GM23338 (cell line): ENCODE measurements around the gene COL8A1. TPM values are rescaled to one million over a fixed set of nuclear protein-coding genes. Genes with fewer than 3 reads are reported as not detected.

Source experiments
- ATAC-seq: fragments of 200-7000 bp; cut with Tn5 transposase; 3 replicates; pipeline ENCODE4 v1.9.1; 2020
- DNase-seq: peaks from one replicate; pipeline ENCODE4 v3.0.0-alpha.2; 2015; ENCODE audit warnings: low spot score
- H2AFZ ChIP-seq: fragments of 200-600 bp; sonication (generic); 2 replicates; pipeline ENCODE4 v1.8.0; 2016; ENCODE audit warnings: antibody characterized with exemption, mild to moderate bottlenecking, moderate library complexity
- H3F3A ChIP-seq: fragments of 200-600 bp; sonication (generic); replicated peaks from 2 replicates; pipeline ENCODE4 v1.8.0; 2017; ENCODE audit warnings: antibody characterized with exemption, mixed run types, low read depth
- H3K27ac ChIP-seq: fragments of 200-600 bp; sonication (generic); 2 replicates; pipeline ENCODE4 v1.6.1; 2016; ENCODE audit warnings: low read depth
- H3K27me3 ChIP-seq: fragments of 200-600 bp; sonication (generic); 2 replicates; pipeline ENCODE4 v1.8.0; 2016; ENCODE audit warnings: mild to moderate bottlenecking, mixed run types, moderate library complexity; ENCODE audit not compliant: insufficient read depth
- H3K36me3 ChIP-seq: fragments of 200-600 bp; sonication (generic); 2 replicates; pipeline ENCODE4 v1.8.0; 2016; ENCODE audit warnings: mild to moderate bottlenecking; ENCODE audit not compliant: insufficient read depth
- H3K4me1 ChIP-seq: fragments of 200-600 bp; sonication (generic); 2 replicates; pipeline ENCODE4 v1.8.0; 2016; ENCODE audit warnings: mild to moderate bottlenecking, moderate library complexity; ENCODE audit not compliant: insufficient read depth
- H3K4me2 ChIP-seq: fragments of 200-600 bp; sonication (generic); 2 replicates; pipeline ENCODE4 v1.7.1; 2017; ENCODE audit warnings: mixed run types
- H3K4me3 ChIP-seq: fragments of 200-600 bp; sonication (generic); 2 replicates; pipeline ENCODE4 v1.6.1; 2016; ENCODE audit warnings: mixed run types
- H3K79me2 ChIP-seq: fragments of 200-600 bp; sonication (generic); replicated peaks from 2 replicates; pipeline ENCODE4 v1.8.0; 2017; ENCODE audit warnings: mild to moderate bottlenecking; ENCODE audit not compliant: insufficient read depth
- H3K9me2 ChIP-seq: fragments of 200-600 bp; sonication (generic); 2 replicates; pipeline ENCODE4 v1.8.0; 2017; ENCODE audit not compliant: insufficient read depth
- H4K20me1 ChIP-seq: fragments of 200-600 bp; sonication (generic); replicated peaks from 2 replicates; pipeline ENCODE4 v1.8.0; 2017; ENCODE audit warnings: mild to moderate bottlenecking; ENCODE audit not compliant: insufficient read depth
- H3K27ac Mint-ChIP-seq: 2 replicates; pipeline ENCODE4 v1.8.0; 2020; ENCODE audit warnings: inconsistent platforms, mild to moderate bottlenecking, moderate library complexity, mixed read lengths
- H3K27me3 Mint-ChIP-seq: 3 replicates; pipeline ENCODE4 v1.8.0; 2022; ENCODE audit warnings: low read depth, mild to moderate bottlenecking, moderate library complexity, mixed read lengths, inconsistent platforms; ENCODE audit not compliant: insufficient read depth, poor library complexity
- H3K36me3 Mint-ChIP-seq: 3 replicates; pipeline ENCODE4 v1.8.0; 2021; ENCODE audit warnings: low read depth, mild to moderate bottlenecking, inconsistent platforms, moderate library complexity, mixed read lengths
- H3K4me1 Mint-ChIP-seq: 3 replicates; pipeline ENCODE4 v1.8.0; 2020; ENCODE audit warnings: mild to moderate bottlenecking, inconsistent platforms, mixed read lengths
- H3K4me3 Mint-ChIP-seq: 3 replicates; pipeline ENCODE4 v1.8.0; 2021; ENCODE audit warnings: moderate library complexity, mild to moderate bottlenecking, inconsistent platforms, mixed read lengths
- H3K9me3 Mint-ChIP-seq: 3 replicates; pipeline ENCODE4 v1.8.0; 2020; ENCODE audit warnings: moderate library complexity, mild to moderate bottlenecking, inconsistent platforms, mixed read lengths
- EZH2 ChIP-seq: fragments of 200-600 bp; sonication (generic); IDR thresholded peaks from one replicate; pipeline ENCODE4 v1.8.0; 2017; ENCODE audit warnings: antibody characterized with exemption, mild to moderate bottlenecking, low read depth; ENCODE audit not compliant: unreplicated experiment
- EZH2phosphoT487 ChIP-seq: fragments of 200-600 bp; sonication (generic); IDR thresholded peaks from one replicate; pipeline ENCODE4 v1.8.1; 2018; ENCODE audit warnings: antibody characterized with exemption; ENCODE audit not compliant: unreplicated experiment
- JUNB ChIP-seq: IDR thresholded peaks from one replicate; pipeline ENCODE4 v1.6.1; 2016; ENCODE audit warnings: antibody characterized with exemption; ENCODE audit not compliant: unreplicated experiment
- NANOG ChIP-seq: IDR thresholded peaks from 2 replicates; pipeline ENCODE4 v1.6.1; 2016; ENCODE audit warnings: antibody characterized with exemption, borderline replicate concordance
- POLR2AphosphoS5 ChIP-seq: IDR thresholded peaks from 2 replicates; pipeline ENCODE4 v1.6.1; 2016; ENCODE audit warnings: antibody characterized with exemption, low read depth
- STAT1 ChIP-seq: IDR thresholded peaks from one replicate; pipeline ENCODE4 v1.6.1; 2016; ENCODE audit warnings: antibody characterized with exemption; ENCODE audit not compliant: unreplicated experiment
- ZNF331 ChIP-seq: fragments of 250-450 bp; sonication (Bioruptor Pico); IDR thresholded peaks from 2 replicates; pipeline ENCODE4 v1.5.0; 2020; ENCODE audit warnings: low read depth, mild to moderate bottlenecking, moderate library complexity
- polyA plus RNA-seq: library from polyadenylated mRNA; unstranded; fragments of >200 nt; fragmentation: Nextera tagmentation; extraction: Ambion mirVana; gene quantifications from 2 replicates; pipeline ENCODE4 v1.2.1, GENCODE V29; 2016
- total RNA-seq: library from RNA; depleted of rRNA; stranded (reverse); fragments of >200 nt; shearing (Covaris generic); gene quantifications from 2 replicates; pipeline ENCODE4 v1.2.3, GENCODE V29; 2014
- TF ChIP-seq, protein P1 (sequence below), 2 experiments: fragments of 200-600 bp in 1 of 2; sonication (generic) in 1 of 2; conservative IDR thresholded peaks; 2 replicates each; pipeline versions ENCODE4 v1.5.1 to v1.6.1; 2016 to 2017; ENCODE audit warnings: antibody characterized with exemption in 2 of 2, low read depth in 2 of 2, mild to moderate bottlenecking in 2 of 2, moderate library complexity in 1 of 2
- TF ChIP-seq, protein P2 (sequence below): IDR thresholded peaks from 2 replicates; pipeline ENCODE4 v1.6.1; 2016; ENCODE audit warnings: antibody characterized with exemption
- TF ChIP-seq, protein P3 (sequence below): fragments of 250-450 bp; sonication (Bioruptor Pico); IDR thresholded peaks from 2 replicates; pipeline ENCODE4 v1.5.0; 2020; ENCODE audit warnings: mild to moderate bottlenecking, moderate library complexity

COL8A1 gene
- total and polyA plus RNA-seq, 2 experiments from 2014 or later: 0.26 to 0.97 TPM

DNA sequence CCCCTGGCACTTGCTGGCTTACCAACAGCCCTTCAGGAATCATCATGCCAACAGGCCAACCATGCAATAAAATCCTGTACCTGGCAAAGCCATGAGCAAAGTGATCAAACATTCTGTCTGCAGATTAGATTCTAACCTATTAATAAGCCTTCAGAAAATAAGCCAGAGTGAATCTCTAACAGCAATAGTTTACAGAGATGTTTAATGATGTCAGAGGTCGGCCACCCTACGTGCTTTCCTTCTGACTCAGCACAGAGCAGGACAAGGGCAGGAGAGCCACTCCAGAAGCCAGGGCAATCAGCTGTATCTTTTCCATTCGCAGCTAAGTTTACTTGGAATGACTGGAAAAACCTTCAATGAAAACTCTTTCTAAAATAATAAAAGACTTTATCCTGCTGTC, 13.1 kb downstream of the COL8A1 start:
- Histone ChIP-seq H3K4me2 (no peak overlapping the region), H3K36me3 (no peaks in the 10 kb centered on the region), H4K20me1 (no peaks in the 10 kb centered on the region), H3K4me1 (no peaks in the 10 kb centered on the region), H3K79me2 (no peaks in the 10 kb centered on the region), H3K9me2 (no peaks in the 10 kb centered on the region), H3F3A (no peaks in the 10 kb centered on the region), H3K27me3 (no peaks in the 10 kb centered on the region), H2AFZ (peak overlapping the region; percentile 35; the same call in 1 of the 2 replicates), H3K4me3 (no peak overlapping the region), H3K27ac (no peak overlapping the region)
- H3K27ac Mint-ChIP-seq: no peak overlapping the region
- DNase-seq: no peak
- no peak overlapping the region for H3K4me3 Mint-ChIP-seq
- TF ChIP-seq NANOG (no peak), EZH2phosphoT487 (no peak), POLR2AphosphoS5 (no peak), JUNB (no peak), ZNF331 (CRISPR knock-in tag) (no peak), EZH2 (no peak), STAT1 (no peak)
- TF ChIP-seq, protein P1, sequence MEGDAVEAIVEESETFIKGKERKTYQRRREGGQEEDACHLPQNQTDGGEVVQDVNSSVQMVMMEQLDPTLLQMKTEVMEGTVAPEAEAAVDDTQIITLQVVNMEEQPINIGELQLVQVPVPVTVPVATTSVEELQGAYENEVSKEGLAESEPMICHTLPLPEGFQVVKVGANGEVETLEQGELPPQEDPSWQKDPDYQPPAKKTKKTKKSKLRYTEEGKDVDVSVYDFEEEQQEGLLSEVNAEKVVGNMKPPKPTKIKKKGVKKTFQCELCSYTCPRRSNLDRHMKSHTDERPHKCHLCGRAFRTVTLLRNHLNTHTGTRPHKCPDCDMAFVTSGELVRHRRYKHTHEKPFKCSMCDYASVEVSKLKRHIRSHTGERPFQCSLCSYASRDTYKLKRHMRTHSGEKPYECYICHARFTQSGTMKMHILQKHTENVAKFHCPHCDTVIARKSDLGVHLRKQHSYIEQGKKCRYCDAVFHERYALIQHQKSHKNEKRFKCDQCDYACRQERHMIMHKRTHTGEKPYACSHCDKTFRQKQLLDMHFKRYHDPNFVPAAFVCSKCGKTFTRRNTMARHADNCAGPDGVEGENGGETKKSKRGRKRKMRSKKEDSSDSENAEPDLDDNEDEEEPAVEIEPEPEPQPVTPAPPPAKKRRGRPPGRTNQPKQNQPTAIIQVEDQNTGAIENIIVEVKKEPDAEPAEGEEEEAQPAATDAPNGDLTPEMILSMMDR (conservative IDR thresholded peaks at IDR 0.05; ENCODE audit: low read depth in 2 of 2): no peak
- TF ChIP-seq, protein P2, sequence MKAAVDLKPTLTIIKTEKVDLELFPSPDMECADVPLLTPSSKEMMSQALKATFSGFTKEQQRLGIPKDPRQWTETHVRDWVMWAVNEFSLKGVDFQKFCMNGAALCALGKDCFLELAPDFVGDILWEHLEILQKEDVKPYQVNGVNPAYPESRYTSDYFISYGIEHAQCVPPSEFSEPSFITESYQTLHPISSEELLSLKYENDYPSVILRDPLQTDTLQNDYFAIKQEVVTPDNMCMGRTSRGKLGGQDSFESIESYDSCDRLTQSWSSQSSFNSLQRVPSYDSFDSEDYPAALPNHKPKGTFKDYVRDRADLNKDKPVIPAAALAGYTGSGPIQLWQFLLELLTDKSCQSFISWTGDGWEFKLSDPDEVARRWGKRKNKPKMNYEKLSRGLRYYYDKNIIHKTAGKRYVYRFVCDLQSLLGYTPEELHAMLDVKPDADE: no peak
- no peaks in the 10 kb centered on the region for H3K9me3 Mint-ChIP-seq
- H3K4me1 Mint-ChIP-seq: peaks cover 2% of the 10 kb centered on the region; the same call in 1 of the 3 replicates
- no peaks in the 10 kb centered on the region for H3K36me3 Mint-ChIP-seq
- ATAC-seq: no peak
- no peaks in the 10 kb centered on the region for H3K27me3 Mint-ChIP-seq

DNA sequence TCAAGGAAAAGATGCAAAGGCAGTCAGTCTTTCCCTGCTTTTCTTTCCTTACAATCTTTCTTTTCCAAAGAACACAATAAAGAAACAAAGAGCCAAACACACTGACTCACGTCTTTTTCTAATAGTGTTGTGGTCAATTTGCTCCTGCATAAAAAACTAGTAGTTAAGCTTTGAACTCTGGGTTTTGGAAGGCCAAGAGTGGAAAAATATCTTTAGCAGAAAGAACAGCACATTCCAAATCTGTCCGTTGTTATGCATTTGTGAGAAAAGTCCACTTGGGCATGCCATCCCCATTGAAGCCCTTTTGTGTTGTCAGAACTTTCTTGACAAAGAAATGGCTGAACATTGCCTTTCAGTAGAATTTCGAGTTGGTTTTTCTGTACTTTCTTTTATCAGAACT, 18.2 kb downstream of the COL8A1 start:
- no peaks in the 10 kb centered on the region for H4K20me1 ChIP-seq
- H3K9me3 Mint-ChIP-seq: no peaks in the 10 kb centered on the region; the same call in 1 of the 3 replicates
- H3K4me3 Mint-ChIP-seq: no peak overlapping the region
- ATAC-seq (no peak), DNase-seq (no peak)
- no peaks in the 10 kb centered on the region for H3K4me1 ChIP-seq
- H3K4me2 ChIP-seq: no peak overlapping the region
- no peaks in the 10 kb centered on the region for H3K36me3 Mint-ChIP-seq
- TF ChIP-seq POLR2AphosphoS5: no peak
- TF ChIP-seq EZH2phosphoT487: no peak
- TF ChIP-seq, protein P3, sequence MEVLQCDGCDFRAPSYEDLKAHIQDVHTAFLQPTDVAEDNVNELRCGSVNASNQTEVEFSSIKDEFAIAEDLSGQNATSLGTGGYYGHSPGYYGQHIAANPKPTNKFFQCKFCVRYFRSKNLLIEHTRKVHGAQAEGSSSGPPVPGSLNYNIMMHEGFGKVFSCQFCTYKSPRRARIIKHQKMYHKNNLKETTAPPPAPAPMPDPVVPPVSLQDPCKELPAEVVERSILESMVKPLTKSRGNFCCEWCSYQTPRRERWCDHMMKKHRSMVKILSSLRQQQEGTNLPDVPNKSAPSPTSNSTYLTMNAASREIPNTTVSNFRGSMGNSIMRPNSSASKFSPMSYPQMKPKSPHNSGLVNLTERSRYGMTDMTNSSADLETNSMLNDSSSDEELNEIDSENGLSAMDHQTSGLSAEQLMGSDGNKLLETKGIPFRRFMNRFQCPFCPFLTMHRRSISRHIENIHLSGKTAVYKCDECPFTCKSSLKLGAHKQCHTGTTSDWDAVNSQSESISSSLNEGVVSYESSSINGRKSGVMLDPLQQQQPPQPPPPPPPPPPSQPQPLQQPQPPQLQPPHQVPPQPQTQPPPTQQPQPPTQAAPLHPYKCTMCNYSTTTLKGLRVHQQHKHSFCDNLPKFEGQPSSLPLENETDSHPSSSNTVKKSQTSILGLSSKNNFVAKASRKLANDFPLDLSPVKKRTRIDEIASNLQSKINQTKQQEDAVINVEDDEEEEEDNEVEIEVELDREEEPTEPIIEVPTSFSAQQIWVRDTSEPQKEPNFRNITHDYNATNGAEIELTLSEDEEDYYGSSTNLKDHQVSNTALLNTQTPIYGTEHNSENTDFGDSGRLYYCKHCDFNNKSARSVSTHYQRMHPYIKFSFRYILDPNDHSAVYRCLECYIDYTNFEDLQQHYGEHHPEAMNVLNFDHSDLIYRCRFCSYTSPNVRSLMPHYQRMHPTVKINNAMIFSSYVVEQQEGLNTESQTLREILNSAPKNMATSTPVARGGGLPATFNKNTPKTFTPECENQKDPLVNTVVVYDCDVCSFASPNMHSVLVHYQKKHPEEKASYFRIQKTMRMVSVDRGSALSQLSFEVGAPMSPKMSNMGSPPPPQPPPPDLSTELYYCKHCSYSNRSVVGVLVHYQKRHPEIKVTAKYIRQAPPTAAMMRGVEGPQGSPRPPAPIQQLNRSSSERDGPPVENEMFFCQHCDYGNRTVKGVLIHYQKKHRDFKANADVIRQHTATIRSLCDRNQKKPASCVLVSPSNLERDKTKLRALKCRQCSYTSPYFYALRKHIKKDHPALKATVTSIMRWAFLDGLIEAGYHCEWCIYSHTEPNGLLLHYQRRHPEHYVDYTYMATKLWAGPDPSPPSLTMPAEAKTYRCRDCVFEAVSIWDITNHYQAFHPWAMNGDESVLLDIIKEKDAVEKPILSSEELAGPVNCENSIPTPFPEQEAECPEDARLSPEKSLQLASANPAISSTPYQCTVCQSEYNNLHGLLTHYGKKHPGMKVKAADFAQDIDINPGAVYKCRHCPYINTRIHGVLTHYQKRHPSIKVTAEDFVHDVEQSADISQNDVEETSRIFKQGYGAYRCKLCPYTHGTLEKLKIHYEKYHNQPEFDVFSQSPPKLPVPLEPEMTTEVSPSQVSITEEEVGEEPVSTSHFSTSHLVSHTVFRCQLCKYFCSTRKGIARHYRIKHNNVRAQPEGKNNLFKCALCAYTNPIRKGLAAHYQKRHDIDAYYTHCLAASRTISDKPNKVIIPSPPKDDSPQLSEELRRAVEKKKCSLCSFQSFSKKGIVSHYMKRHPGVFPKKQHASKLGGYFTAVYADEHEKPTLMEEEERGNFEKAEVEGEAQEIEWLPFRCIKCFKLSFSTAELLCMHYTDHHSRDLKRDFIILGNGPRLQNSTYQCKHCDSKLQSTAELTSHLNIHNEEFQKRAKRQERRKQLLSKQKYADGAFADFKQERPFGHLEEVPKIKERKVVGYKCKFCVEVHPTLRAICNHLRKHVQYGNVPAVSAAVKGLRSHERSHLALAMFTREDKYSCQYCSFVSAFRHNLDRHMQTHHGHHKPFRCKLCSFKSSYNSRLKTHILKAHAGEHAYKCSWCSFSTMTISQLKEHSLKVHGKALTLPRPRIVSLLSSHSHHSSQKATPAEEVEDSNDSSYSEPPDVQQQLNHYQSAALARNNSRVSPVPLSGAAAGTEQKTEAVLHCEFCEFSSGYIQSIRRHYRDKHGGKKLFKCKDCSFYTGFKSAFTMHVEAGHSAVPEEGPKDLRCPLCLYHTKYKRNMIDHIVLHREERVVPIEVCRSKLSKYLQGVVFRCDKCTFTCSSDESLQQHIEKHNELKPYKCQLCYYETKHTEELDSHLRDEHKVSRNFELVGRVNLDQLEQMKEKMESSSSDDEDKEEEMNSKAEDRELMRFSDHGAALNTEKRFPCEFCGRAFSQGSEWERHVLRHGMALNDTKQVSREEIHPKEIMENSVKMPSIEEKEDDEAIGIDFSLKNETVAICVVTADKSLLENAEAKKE (CRISPR knock-in tag): no peak
- H3K27ac Mint-ChIP-seq: no peak overlapping the region
- no peak overlapping the region for H3K27ac ChIP-seq
- no peaks in the 10 kb centered on the region for H3K27me3 ChIP-seq
- peaks cover 2% of the 10 kb centered on the region for H3K27me3 Mint-ChIP-seq
- H3K36me3 ChIP-seq: no peaks in the 10 kb centered on the region
- peaks cover 2% of the 10 kb centered on the region; the same call in 2 of the 3 replicates for H3K4me1 Mint-ChIP-seq
- no peak overlapping the region for H3K4me3 ChIP-seq
- H2AFZ ChIP-seq: no peak overlapping the region
- no peaks in the 10 kb centered on the region for H3K79me2 ChIP-seq
- no peaks in the 10 kb centered on the region for H3K9me2 ChIP-seq
- H3F3A ChIP-seq: no peaks in the 10 kb centered on the region
